Fibroblast of villous mesenchyme (primary cell): Measurements from ENCODE around the gene CLSTN3. TPM values are rescaled to one million over a fixed set of nuclear protein-coding genes. Genes with fewer than 3 reads are reported as not detected.

Experiments
- DNase-seq: peaks from one replicate; pipeline ENCODE4 v3.0.0-alpha.2; 2010; ENCODE audit warnings: low read depth
- H3K4me3 ChIP-seq: 2 replicates; pipeline ENCODE4 v1.5.1; 2011; ENCODE audit warnings: low read depth, mild to moderate bottlenecking, low read length
- CTCF ChIP-seq: IDR thresholded peaks from 2 replicates; pipeline ENCODE4 v1.5.1; 2012; ENCODE audit warnings: low read depth, mild to moderate bottlenecking, low read length; ENCODE audit not compliant: insufficient read depth
- total RNA-seq: library from RNA; depleted of rRNA; stranded (reverse); fragments of >200 nt; gene quantifications from 2 replicates; pipeline ENCODE4 v1.2.3, GENCODE V29; 2012

The CLSTN3 gene
- total RNA-seq, 1 donor: 19.0 TPM

GRCh38 chr12:7141351-7142005 lies 11.3 kb downstream of the CLSTN3 start:
- no peak for TF ChIP-seq CTCF
- no peak overlapping the region for H3K4me3 ChIP-seq
- no peak for DNase-seq

GRCh38 chr12:7142056-7142644 lies 12.0 kb downstream of the CLSTN3 start:
- DNase-seq: peak; percentile 57
- H3K4me3 ChIP-seq: no peak overlapping the region

GRCh38 chr12:7142809-7143465 lies 12.8 kb downstream of the CLSTN3 start:
- DNase-seq: no peak
- no peak overlapping the region for H3K4me3 ChIP-seq
- TF ChIP-seq CTCF: no peak

More at GRCh38 chr12:7142056-7142644, 12.0 kb downstream of the CLSTN3 start:
- TF ChIP-seq CTCF: peak; percentile 86

- no peak overlapping the region for H3K4me3 ChIP-seq
- no peak for TF ChIP-seq CTCF
- no peak for DNase-seq
These were observed 13.4 kb downstream of the CLSTN3 start for GRCh38 chr12:7143564-7143963.

- DNase-seq: peak; percentile 50
- no peak overlapping the region for H3K4me3 ChIP-seq
- TF ChIP-seq CTCF: peak; percentile 57
These were observed 14.4 kb downstream of the CLSTN3 start for GRCh38 chr12:7144414-7145120.

GRCh38 chr12:7145671-7146070 lies 15.5 kb downstream of the CLSTN3 start:
- no peak overlapping the region for H3K4me3 ChIP-seq
- no peak for TF ChIP-seq CTCF
- DNase-seq: no peak
